Activated T-helper 2 cell treated with anti-CD3 and anti-CD28 coated beads, Interferon-gamma antibody, Interleukin-2, Interleukin-4, amounts not matched to agents 10 μg/mL and 5 μg/mL and 100 μg/mL, durations not matched to agents 14 hours and 24 hours and 36 hours (primary cell): ENCODE data around the gene FLVCR1. TPM values are rescaled to one million over a fixed set of nuclear protein-coding genes. Genes with fewer than 3 reads are reported as not detected.

Experiments used
- DNase-seq: peaks from one replicate; pipeline ENCODE4 v3.0.0; 2021; ENCODE audit warnings: low spot score
- H3K27ac Mint-ChIP-seq: one replicate; pipeline ENCODE4 v1.8.0; 2021; ENCODE audit warnings: mixed read lengths
- H3K27me3 Mint-ChIP-seq: one replicate; pipeline ENCODE4 v1.8.0; 2021; ENCODE audit warnings: low read depth, mixed read lengths
- H3K36me3 Mint-ChIP-seq: one replicate; pipeline ENCODE4 v1.8.0; 2021; ENCODE audit warnings: low read depth, mixed read lengths
- H3K4me1 Mint-ChIP-seq: one replicate; pipeline ENCODE4 v1.8.0; 2021; ENCODE audit warnings: low read depth, mixed read lengths
- H3K4me3 Mint-ChIP-seq: one replicate; pipeline ENCODE4 v1.8.0; 2021; ENCODE audit warnings: low read depth, mild to moderate bottlenecking, moderate library complexity, mixed read lengths
- H3K9me3 Mint-ChIP-seq: one replicate; pipeline ENCODE4 v1.8.0; 2021; ENCODE audit warnings: mixed read lengths
- intact Hi-C: fragments of 100-400 bp; cut with micrococcal nuclease; formaldehyde crosslinking; loops from one replicate; pipeline ENCODE4 v1.15.1; 2023
- total RNA-seq: library from RNA; stranded (reverse); gene quantifications from 2 replicates; pipeline ENCODE4 v1.2.3, GENCODE V29; 2022

The FLVCR1 gene
- total RNA-seq, 1 donor from 2014 or later = 24.3 TPM

DNA sequence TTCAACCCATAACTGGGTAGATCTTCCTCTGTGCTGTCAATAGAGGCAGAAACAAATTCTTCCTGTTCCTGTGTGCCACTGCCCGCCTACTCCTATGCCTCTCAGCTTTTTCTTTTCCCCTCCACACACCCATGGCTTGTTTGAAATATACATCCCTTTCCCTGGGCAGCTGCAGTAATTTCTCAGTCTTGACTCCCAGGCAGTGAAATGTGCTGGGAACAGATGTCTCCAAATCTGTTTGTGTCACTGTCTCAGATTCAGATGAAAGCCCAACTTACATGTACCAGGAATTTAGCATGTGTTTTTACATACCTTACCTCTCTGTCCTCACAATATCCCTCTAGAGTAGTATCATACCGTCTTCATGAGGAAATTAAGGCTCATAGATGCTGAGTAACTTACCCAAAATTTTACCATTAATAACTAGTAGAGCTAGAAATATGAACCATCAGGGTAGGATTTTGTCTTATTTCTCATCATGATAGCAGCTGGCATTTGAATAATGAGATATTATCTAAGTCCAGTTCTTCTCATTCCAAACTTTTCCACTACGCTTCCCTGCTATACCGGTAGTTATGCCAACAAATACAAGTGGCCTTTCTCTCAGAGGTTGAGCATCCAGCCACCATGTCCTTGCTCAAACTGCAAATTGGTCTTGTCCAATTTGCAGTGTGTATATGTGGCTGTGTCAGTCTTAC, 87.5 kb downstream of the FLVCR1 start:
- Mint-ChIP-seq H3K4me3 (no peak overlapping the region), H3K9me3 (peaks cover 6% of the 10 kb centered on the region), H3K4me1 (peaks cover 2% of the 10 kb centered on the region), H3K36me3 (no peaks in the 10 kb centered on the region), H3K27ac (no peak overlapping the region), H3K27me3 (peaks cover 31% of the 10 kb centered on the region)
- no peak for DNase-seq
- intact Hi-C loops = no loop called here

- intact Hi-C loops = no loop called here
- Mint-ChIP-seq H3K4me3 (no peak overlapping the region), H3K9me3 (peaks cover 6% of the 10 kb centered on the region), H3K36me3 (no peaks in the 10 kb centered on the region), H3K4me1 (peaks cover 2% of the 10 kb centered on the region), H3K27ac (no peak overlapping the region), H3K27me3 (peaks cover 26% of the 10 kb centered on the region)
- DNase-seq = no peak
These were observed 88.8 kb downstream of the FLVCR1 start for GRCh38 chr1:212946872-212947271.

Other genes with a start within 250 kb of the FLVCR1 start
- gene ATF3, start 249.5 kb upstream of the FLVCR1 start, total RNA-seq = 17.9 and 23.9 TPM in 2 replicates
- 246 and 249 TPM in 2 replicates for gene BATF3, start 158.4 kb upstream of the FLVCR1 start, total RNA-seq
- gene NSL1, start 66.5 kb upstream of the FLVCR1 start, total RNA-seq = 45.4 and 52.6 TPM in 2 replicates
- 16.7 and 18.7 TPM in 2 replicates for gene TATDN3, start 66.4 kb upstream of the FLVCR1 start, total RNA-seq
- 0.41 TPM in 1 of 2 replicates, not detected in the other for gene SPATA45, start 10.6 kb upstream of the FLVCR1 start, total RNA-seq
- 1.3 and 1.8 TPM in 2 replicates for gene VASH2, start 92.3 kb downstream of the FLVCR1 start, total RNA-seq
- gene ANGEL2, start 157.6 kb downstream of the FLVCR1 start, total RNA-seq = 46.2 and 46.3 TPM in 2 replicates
- 7.2 and 7.3 TPM in 2 replicates for gene RPS6KC1, start 193.0 kb downstream of the FLVCR1 start, total RNA-seq